Esophagus muscularis mucosa (tissue), 3 donors: ENCODE data around the gene WDR64.

Experiments used
- CTCF ChIP-seq, 3 experiments: fragments of 200-600 bp in 2 of 3; fragments of 450-650 bp in 1 of 3; sonication (generic) in 2 of 3; IDR thresholded peaks; one replicate each; pipeline ENCODE4 v1.5.1; 2017 to 2019; ENCODE audit warnings: antibody characterized with exemption in 3 of 3, mild to moderate bottlenecking in 2 of 3, moderate library complexity in 1 of 3
- EP300 ChIP-seq: sonication (generic); formaldehyde crosslinking; IDR thresholded peaks from one replicate; pipeline ENCODE4 v1.6.1; 2017; ENCODE audit warnings: antibody characterized with exemption

- no peak for TF ChIP-seq EP300
- no peak for TF ChIP-seq CTCF (IDR thresholded peaks at IDR 0.05)
Measured at GRCh38 chr1:241730031-241730430, 78.0 kb downstream of the WDR64 start.
